ENCODE measurements around the gene TDRD1.

Gene TDRD1

GRCh38 chr10:114163062-114163461, 16.1 kb upstream of the TDRD1 start:
- H3K9me3 ChIP-seq (ENCODE audit: insufficient read depth, low read depth, low read length) = no peaks in the 10 kb centered on the region
- no peak overlapping the region for H3K27ac ChIP-seq (ENCODE audit: low read length)
- peaks cover 17% of the 10 kb centered on the region for H3K4me1 ChIP-seq (ENCODE audit: insufficient read depth, low read length)
- no peak overlapping the region for H3K4me3 ChIP-seq (ENCODE audit: low read length)
- no peaks in the 10 kb centered on the region for H3K27me3 ChIP-seq (ENCODE audit: insufficient read depth, low read length)
- H3K36me3 ChIP-seq (ENCODE audit: insufficient read depth, low read depth, low read length) = peaks cover 25% of the 10 kb centered on the region
- no peak overlapping the region for H3K9ac ChIP-seq (ENCODE audit: low read depth, low read length)

DNA sequence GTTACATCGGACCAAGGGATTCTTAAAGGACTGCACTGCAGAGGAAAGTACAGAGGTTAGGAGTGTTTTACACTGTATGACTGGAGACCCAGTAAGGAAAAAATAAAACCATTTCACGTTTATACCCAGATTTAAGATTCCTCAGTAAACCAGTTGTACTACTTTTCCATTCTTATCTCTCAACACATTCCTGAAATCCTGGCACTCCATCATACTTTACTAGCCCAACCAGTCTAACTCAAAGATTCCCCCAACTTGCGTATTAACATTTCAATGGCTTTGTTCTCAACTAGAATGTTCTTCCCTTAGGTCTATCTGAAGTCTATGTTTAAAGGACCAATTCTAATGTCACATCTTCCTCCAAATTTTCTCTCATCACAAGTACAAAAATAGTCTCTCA, 13.1 kb upstream of the TDRD1 start:
- Histone ChIP-seq H3K4me1 (ENCODE audit: insufficient read depth, low read length) (peaks cover 17% of the 10 kb centered on the region), H3K27ac (ENCODE audit: low read length) (no peak overlapping the region), H3K4me3 (ENCODE audit: low read length) (peak overlapping the region; percentile 31), H3K27me3 (ENCODE audit: insufficient read depth, low read length) (no peaks in the 10 kb centered on the region), H3K9me3 (ENCODE audit: insufficient read depth, low read depth, low read length) (peaks cover 12% of the 10 kb centered on the region), H3K36me3 (ENCODE audit: insufficient read depth, low read depth, low read length) (peaks cover 38% of the 10 kb centered on the region), H3K9ac (ENCODE audit: low read depth, low read length) (no peak overlapping the region)

DNA sequence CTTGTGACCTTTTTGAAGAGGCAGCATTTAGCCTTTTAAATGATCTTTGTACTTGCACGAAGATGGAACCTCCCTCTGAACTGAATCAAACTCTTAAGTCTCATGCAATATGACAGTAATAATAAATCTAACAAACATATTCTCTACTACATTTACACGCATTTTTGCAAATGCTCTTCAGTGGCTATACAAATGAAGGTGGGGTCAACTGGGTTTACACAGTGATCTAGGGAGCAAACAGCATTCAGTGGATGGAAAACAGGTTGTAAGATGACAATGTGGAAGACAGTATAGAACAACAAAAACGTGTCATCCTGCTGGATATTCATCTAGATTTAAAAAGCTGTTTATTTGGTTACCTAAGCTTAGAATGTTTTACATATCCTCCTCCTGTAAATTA, 12.7 kb upstream of the TDRD1 start:
- no peak overlapping the region for H3K27ac ChIP-seq (ENCODE audit: low read length)
- H3K9me3 ChIP-seq (ENCODE audit: insufficient read depth, low read depth, low read length) = peaks cover 12% of the 10 kb centered on the region
- H3K36me3 ChIP-seq (ENCODE audit: insufficient read depth, low read depth, low read length) = peaks cover 34% of the 10 kb centered on the region

GRCh38 chr10:114167985-114168384, 11.2 kb upstream of the TDRD1 start:
- H3K27ac ChIP-seq (ENCODE audit: low read length) = no peak overlapping the region
- no peak overlapping the region for H3K9ac ChIP-seq (ENCODE audit: low read depth, low read length)
- H3K4me3 ChIP-seq (ENCODE audit: low read length) = no peak overlapping the region
- H3K9me3 ChIP-seq (ENCODE audit: insufficient read depth, low read depth, low read length) = peaks cover 12% of the 10 kb centered on the region
- no peaks in the 10 kb centered on the region for H3K27me3 ChIP-seq (ENCODE audit: insufficient read depth, low read length)
- peaks cover 19% of the 10 kb centered on the region for H3K36me3 ChIP-seq (ENCODE audit: insufficient read depth, low read depth, low read length)
- peaks cover 17% of the 10 kb centered on the region for H3K4me1 ChIP-seq (ENCODE audit: insufficient read depth, low read length)

More for the DNA sequence above, 12.7 kb upstream of the TDRD1 start:
- H3K27me3 ChIP-seq (ENCODE audit: insufficient read depth, low read length) = no peaks in the 10 kb centered on the region
- H3K9ac ChIP-seq (ENCODE audit: low read depth, low read length) = no peak overlapping the region
- peak overlapping the region; percentile 31 for H3K4me3 ChIP-seq (ENCODE audit: low read length)
- peaks cover 17% of the 10 kb centered on the region for H3K4me1 ChIP-seq (ENCODE audit: insufficient read depth, low read length)

GRCh38 chr10:114168450-114169009, 10.6 kb upstream of the TDRD1 start:
- H3K36me3 ChIP-seq (ENCODE audit: insufficient read depth, low read depth, low read length) = peaks cover 17% of the 10 kb centered on the region
- no peak overlapping the region for H3K9ac ChIP-seq (ENCODE audit: low read depth, low read length)
- H3K4me3 ChIP-seq (ENCODE audit: low read length) = no peak overlapping the region
- H3K9me3 ChIP-seq (ENCODE audit: insufficient read depth, low read depth, low read length) = peaks cover 12% of the 10 kb centered on the region
- H3K27ac ChIP-seq (ENCODE audit: low read length) = no peak overlapping the region
- no peaks in the 10 kb centered on the region for H3K27me3 ChIP-seq (ENCODE audit: insufficient read depth, low read length)
- peaks cover 17% of the 10 kb centered on the region for H3K4me1 ChIP-seq (ENCODE audit: insufficient read depth, low read length)

DNA sequence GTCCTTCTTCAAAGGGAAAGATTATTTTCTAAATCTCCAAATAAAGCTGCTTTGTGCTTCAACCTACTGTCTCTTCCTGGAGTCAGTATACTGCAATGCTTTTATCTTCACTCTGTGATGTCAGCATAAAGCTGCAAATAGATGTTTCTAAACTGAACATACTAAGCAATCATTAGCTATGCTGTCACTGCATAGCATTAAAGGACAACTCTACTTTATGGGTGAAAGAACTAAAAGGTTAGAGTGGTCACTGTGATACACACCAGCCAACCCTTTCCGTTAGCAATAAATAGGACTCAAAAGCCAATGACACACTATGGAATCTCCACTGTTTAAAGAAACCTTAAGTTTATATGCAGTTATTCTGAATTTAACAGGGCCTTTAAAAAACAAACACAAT, 6.9 kb upstream of the TDRD1 start:
- H3K27ac ChIP-seq (ENCODE audit: low read length) = no peak overlapping the region
- H3K27me3 ChIP-seq (ENCODE audit: insufficient read depth, low read length) = peaks cover 8% of the 10 kb centered on the region; the same call in 1 of the 2 replicates
- no peak overlapping the region; the same call in 1 of the 2 replicates for H3K9ac ChIP-seq (ENCODE audit: low read depth, low read length)
- H3K4me3 ChIP-seq (ENCODE audit: low read length) = peak overlapping the region; percentile 83; the same call in 1 of the 2 replicates
- H3K9me3 ChIP-seq (ENCODE audit: insufficient read depth, low read depth, low read length) = peaks cover 12% of the 10 kb centered on the region
- peaks cover 17% of the 10 kb centered on the region for H3K36me3 ChIP-seq (ENCODE audit: insufficient read depth, low read depth, low read length)
- H3K4me1 ChIP-seq (ENCODE audit: insufficient read depth, low read length) = no peaks in the 10 kb centered on the region

DNA sequence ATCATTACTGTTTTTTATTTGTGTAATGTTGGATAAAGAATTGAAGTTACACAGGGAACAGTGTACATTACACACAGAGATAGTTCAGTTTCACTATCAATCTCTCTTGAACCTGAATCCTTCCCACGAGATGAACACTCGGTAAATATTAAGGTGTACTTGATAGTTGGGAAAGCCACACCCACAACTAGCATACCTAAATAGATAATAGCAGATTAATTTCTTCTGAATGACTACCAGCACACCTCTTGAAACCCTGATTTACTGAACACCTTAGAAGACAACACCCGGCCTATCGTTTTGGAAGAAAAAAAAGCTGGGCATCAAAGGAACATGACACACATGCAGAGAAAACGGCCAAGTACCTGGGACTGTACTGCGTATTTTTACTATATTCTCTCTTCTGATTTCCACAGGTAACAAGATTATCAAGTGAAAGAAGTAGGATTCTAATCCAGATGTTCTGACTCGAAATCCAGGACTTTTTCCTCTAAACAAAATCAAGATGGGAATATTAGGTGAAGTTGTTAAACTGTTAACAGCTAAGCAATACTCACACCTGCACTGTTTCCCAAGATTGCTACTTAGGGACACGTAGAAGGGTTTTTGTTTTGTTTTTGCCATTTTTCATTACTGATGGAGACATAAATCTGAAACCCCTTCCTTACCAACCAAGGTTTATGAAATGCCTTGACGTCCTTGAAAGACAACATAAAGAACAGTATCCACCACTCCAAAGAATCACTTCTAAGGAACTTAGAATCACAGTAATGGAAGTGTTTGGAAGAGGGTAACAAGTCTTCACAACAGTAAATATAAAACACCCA, 6.2 kb upstream of the TDRD1 start:
- Histone ChIP-seq H3K4me1 (ENCODE audit: insufficient read depth, low read length) (no peaks in the 10 kb centered on the region), H3K36me3 (ENCODE audit: insufficient read depth, low read depth, low read length) (peaks cover 17% of the 10 kb centered on the region), H3K27ac (ENCODE audit: low read length) (no peak overlapping the region), H3K27me3 (ENCODE audit: insufficient read depth, low read length) (peaks cover 8% of the 10 kb centered on the region; the same call in 1 of the 2 replicates), H3K9ac (ENCODE audit: low read depth, low read length) (peak overlapping the region; percentile 82), H3K4me3 (ENCODE audit: low read length) (peak overlapping the region; percentile 83), H3K9me3 (ENCODE audit: insufficient read depth, low read depth, low read length) (peaks cover 12% of the 10 kb centered on the region)

DNA sequence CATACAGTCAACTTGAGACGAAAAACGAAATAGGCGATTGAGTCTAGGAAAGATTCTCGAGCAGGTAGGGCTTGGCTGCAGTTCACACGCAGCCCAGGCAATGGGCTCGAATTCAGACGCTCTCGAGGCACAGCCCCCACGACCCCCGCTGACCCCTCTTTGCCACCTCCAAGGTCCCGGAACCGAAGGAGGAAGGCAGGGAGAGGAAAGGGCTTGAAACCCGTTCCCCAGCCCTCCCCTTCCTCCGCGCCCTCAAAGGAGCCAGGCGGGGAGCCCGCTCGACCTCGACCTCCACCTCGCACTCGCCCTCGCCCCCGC, 5.6 kb upstream of the TDRD1 start:
- Histone ChIP-seq H3K9ac (ENCODE audit: low read depth, low read length) (peak overlapping the region; percentile 82), H3K4me3 (ENCODE audit: low read length) (peak overlapping the region; percentile 83), H3K9me3 (ENCODE audit: insufficient read depth, low read depth, low read length) (peaks cover 8% of the 10 kb centered on the region), H3K4me1 (ENCODE audit: insufficient read depth, low read length) (no peaks in the 10 kb centered on the region), H3K36me3 (ENCODE audit: insufficient read depth, low read depth, low read length) (peaks cover 14% of the 10 kb centered on the region), H3K27ac (ENCODE audit: low read length) (no peak overlapping the region), H3K27me3 (ENCODE audit: insufficient read depth, low read length) (peaks cover 8% of the 10 kb centered on the region; the same call in 1 of the 2 replicates)

GRCh38 chr10:114173921-114174694, 5.0 kb upstream of the TDRD1 start, which contains the start of gene CCDC186:
CCDC186 (minus strand) TSS chr10:114174203; CDS start chr10:114163268, 10,935 bp downstream.
- no peaks in the 10 kb centered on the region for H3K4me1 ChIP-seq (ENCODE audit: insufficient read depth, low read length)
- peak within 1 kb of the TSS; percentile 83 for H3K4me3 ChIP-seq (ENCODE audit: low read length)
- peaks cover 9% of the 10 kb centered on the region; the same call in 1 of the 2 replicates for H3K36me3 ChIP-seq (ENCODE audit: insufficient read depth, low read depth, low read length)
- H3K9me3 ChIP-seq (ENCODE audit: insufficient read depth, low read depth, low read length) = peaks cover 4% of the 10 kb centered on the region; the same call in 1 of the 2 replicates
- H3K27me3 ChIP-seq (ENCODE audit: insufficient read depth, low read length) = peaks cover 8% of the 10 kb centered on the region; the same call in 1 of the 2 replicates
- H3K9ac ChIP-seq (ENCODE audit: low read depth, low read length) = peak within 1 kb of the TSS; percentile 82
- no peak within 1 kb of the TSS for H3K27ac ChIP-seq (ENCODE audit: low read length)

GRCh38 chr10:114174695-114175188, 4.4 kb upstream of the TDRD1 start:
- Histone ChIP-seq H3K4me3 (ENCODE audit: low read length) (peak overlapping the region; percentile 83), H3K4me1 (ENCODE audit: insufficient read depth, low read length) (no peaks in the 10 kb centered on the region), H3K27me3 (ENCODE audit: insufficient read depth, low read length) (peaks cover 8% of the 10 kb centered on the region; the same call in 1 of the 2 replicates), H3K9ac (ENCODE audit: low read depth, low read length) (peak overlapping the region; percentile 66; the same call in 1 of the 2 replicates), H3K9me3 (ENCODE audit: insufficient read depth, low read depth, low read length) (no peaks in the 10 kb centered on the region; the same call in 1 of the 2 replicates), H3K27ac (ENCODE audit: low read length) (no peak overlapping the region), H3K36me3 (ENCODE audit: insufficient read depth, low read depth, low read length) (peaks cover 9% of the 10 kb centered on the region; the same call in 1 of the 2 replicates)

- Histone ChIP-seq H3K4me1 (ENCODE audit: insufficient read depth, low read length) (no peaks in the 10 kb centered on the region), H3K4me3 (ENCODE audit: low read length) (no peak overlapping the region), H3K9ac (ENCODE audit: low read depth, low read length) (no peak overlapping the region), H3K27me3 (ENCODE audit: insufficient read depth, low read length) (peaks cover 8% of the 10 kb centered on the region; the same call in 1 of the 2 replicates), H3K36me3 (ENCODE audit: insufficient read depth, low read depth, low read length) (peaks cover 5% of the 10 kb centered on the region; the same call in 1 of the 2 replicates), H3K27ac (ENCODE audit: low read length) (no peak overlapping the region), H3K9me3 (ENCODE audit: insufficient read depth, low read depth, low read length) (no peaks in the 10 kb centered on the region)
Observed at GRCh38 chr10:114175667-114176066, 3.5 kb upstream of the TDRD1 start.
